ENCODE results near the gene STMN3.

Gene STMN3

DNA sequence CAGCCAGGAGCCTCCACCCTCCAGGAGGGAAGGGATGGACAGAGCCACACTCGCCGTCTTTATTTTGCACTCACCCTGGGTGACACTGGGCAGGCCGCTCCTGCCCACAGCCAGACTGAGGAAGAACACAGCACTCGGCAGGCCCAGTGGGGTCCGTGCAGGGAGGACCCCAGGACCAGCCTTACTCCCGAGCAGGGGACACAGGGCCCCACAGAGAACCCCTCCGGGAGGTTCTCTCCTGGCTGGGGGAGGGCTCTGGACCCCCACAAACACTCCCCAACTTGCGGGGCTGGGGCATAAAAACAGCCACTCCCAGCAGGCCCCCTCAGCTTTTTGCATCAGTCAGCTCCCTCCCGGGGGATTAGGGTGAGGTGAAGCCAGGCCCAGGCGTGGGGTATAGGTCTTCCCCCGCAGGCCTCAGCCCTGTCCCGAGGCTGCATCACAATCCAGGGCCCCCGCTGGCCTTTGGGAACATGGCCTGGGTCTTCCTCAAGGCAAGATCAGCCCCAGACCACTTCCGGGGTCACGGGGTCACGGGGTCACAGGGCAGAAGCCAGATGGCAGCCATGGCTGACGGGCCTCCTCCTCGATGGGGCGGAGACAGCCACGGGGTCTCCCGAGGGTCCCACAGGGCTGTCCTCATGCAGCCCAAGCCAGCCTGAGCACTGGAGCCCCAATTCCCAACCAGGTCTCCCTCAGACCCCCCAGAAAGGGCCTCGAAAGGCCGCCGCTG, 46.4 kb upstream of the STMN3 start:
- TF ChIP-seq, protein P1, sequence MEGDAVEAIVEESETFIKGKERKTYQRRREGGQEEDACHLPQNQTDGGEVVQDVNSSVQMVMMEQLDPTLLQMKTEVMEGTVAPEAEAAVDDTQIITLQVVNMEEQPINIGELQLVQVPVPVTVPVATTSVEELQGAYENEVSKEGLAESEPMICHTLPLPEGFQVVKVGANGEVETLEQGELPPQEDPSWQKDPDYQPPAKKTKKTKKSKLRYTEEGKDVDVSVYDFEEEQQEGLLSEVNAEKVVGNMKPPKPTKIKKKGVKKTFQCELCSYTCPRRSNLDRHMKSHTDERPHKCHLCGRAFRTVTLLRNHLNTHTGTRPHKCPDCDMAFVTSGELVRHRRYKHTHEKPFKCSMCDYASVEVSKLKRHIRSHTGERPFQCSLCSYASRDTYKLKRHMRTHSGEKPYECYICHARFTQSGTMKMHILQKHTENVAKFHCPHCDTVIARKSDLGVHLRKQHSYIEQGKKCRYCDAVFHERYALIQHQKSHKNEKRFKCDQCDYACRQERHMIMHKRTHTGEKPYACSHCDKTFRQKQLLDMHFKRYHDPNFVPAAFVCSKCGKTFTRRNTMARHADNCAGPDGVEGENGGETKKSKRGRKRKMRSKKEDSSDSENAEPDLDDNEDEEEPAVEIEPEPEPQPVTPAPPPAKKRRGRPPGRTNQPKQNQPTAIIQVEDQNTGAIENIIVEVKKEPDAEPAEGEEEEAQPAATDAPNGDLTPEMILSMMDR (IDR thresholded peaks at IDR 0.05; ENCODE audit: low read depth, low read length) = no peak
- Histone ChIP-seq H3K9me3 (ENCODE audit: severe bottlenecking) (no peaks in the 10 kb centered on the region), H3K27me3 (ENCODE audit: insufficient read depth, low read depth, severe bottlenecking) (no peaks in the 10 kb centered on the region), H3K36me3 (peaks cover 40% of the 10 kb centered on the region), H3K4me3 (ENCODE audit: low read depth, low read length) (no peak overlapping the region), H3K27ac (peak overlapping the region; percentile 26; the same call in 1 of the 2 replicates)
- DNase-seq = no peak

DNA sequence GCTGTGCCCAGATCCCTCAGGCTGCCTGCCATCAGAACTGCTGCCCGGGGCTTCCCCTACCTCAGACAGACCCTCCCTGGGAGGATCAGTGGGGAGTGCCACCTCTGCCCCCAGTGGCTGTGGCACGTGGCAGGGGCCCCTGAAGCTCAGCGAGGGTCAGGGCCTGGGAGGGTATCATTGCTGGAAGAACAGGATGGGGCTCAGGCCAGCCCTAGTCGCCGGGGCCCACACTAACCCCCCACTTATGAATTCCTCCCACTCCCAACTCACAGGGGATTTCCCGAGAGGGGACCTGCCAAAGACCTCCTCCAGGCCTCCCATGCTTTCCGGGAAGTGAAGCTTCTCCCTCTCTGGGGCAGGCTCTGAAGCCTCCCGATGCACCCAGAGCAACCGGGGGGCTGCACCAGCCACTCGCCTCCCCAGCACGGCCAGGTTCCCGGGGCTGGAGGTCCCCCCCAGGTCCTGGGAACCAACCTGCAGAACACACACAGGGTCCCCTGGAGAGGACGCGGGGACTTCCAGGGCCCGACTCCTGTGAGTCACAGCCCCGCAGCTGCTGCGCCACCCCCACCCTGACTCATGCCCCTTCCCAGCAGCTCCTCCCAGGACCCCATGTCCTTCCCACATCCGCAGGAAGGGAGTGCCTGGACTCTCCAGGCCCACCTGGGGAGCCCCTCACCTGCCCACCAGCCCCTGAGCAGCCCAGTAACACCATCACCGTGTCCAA, 45.7 kb upstream of the STMN3 start:
- Histone ChIP-seq H3K27ac (peak overlapping the region; percentile 26; the same call in 1 of the 2 replicates), H3K36me3 (peaks cover 40% of the 10 kb centered on the region), H3K27me3 (ENCODE audit: insufficient read depth, low read depth, severe bottlenecking) (no peaks in the 10 kb centered on the region), H3K9me3 (ENCODE audit: severe bottlenecking) (no peaks in the 10 kb centered on the region), H3K4me3 (ENCODE audit: low read depth, low read length) (no peak overlapping the region)
- TF ChIP-seq, protein P1 (IDR thresholded peaks at IDR 0.05; ENCODE audit: low read depth, low read length) = no peak
- no peak for DNase-seq

DNA sequence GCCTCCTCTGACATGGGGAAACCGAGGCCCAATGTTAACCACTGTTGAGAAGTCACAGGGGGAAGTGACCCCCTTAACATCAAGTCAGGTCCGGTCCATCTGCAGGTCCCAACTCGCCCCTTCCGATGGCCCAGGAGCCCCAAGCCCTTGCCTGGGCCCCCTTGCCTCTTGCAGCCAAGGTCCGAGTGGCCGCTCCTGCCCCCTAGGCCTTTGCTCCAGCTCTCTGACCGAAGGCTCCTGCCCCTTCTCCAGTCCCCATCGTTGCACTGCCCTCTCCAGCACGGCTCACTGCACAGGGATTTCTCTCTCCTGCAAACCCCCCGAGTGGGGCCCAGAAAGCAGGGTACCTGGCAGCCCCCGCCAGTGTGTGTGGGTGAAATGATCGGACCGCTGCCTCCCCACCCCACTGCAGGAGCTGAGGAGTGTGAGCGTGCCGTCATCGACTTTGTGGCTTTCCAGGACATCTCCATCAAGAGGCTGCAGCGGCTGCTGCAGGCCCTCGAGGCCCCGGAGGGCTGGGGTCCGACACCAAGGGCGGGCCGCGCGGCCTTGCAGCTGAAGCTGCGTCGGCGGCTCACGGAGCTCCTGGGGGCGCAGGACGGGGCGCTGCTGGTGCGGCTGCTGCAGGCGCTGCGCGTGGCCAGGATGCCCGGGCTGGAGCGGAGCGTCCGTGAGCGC, 44.8 kb upstream of the STMN3 start:
- peaks cover 38% of the 10 kb centered on the region for H3K36me3 ChIP-seq
- TF ChIP-seq, protein P1 (IDR thresholded peaks at IDR 0.05; ENCODE audit: low read depth, low read length) = no peak
- no peaks in the 10 kb centered on the region for H3K27me3 ChIP-seq (ENCODE audit: insufficient read depth, low read depth, severe bottlenecking)
- no peaks in the 10 kb centered on the region for H3K9me3 ChIP-seq (ENCODE audit: severe bottlenecking)
- no peak overlapping the region for H3K27ac ChIP-seq
- H3K4me3 ChIP-seq (ENCODE audit: low read depth, low read length) = no peak overlapping the region
- no peak for DNase-seq

DNA sequence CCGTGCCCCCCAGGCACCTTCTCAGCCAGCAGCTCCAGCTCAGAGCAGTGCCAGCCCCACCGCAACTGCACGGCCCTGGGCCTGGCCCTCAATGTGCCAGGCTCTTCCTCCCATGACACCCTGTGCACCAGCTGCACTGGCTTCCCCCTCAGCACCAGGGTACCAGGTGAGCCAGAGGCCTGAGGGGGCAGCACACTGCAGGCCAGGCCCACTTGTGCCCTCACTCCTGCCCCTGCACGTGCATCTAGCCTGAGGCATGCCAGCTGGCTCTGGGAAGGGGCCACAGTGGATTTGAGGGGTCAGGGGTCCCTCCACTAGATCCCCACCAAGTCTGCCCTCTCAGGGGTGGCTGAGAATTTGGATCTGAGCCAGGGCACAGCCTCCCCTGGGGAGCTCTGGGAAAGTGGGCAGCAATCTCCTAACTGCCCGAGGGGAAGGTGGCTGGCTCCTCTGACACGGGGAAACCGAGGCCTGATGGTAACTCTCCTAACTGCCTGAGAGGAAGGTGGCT, 44.2 kb upstream of the STMN3 start:
- Histone ChIP-seq H3K4me3 (ENCODE audit: low read depth, low read length) (no peak overlapping the region), H3K36me3 (peaks cover 40% of the 10 kb centered on the region), H3K9me3 (ENCODE audit: severe bottlenecking) (no peaks in the 10 kb centered on the region), H3K27me3 (ENCODE audit: insufficient read depth, low read depth, severe bottlenecking) (no peaks in the 10 kb centered on the region), H3K27ac (no peak overlapping the region)
- TF ChIP-seq, protein P1 (IDR thresholded peaks at IDR 0.05; ENCODE audit: low read depth, low read length) = no peak
- no peak for DNase-seq

DNA sequence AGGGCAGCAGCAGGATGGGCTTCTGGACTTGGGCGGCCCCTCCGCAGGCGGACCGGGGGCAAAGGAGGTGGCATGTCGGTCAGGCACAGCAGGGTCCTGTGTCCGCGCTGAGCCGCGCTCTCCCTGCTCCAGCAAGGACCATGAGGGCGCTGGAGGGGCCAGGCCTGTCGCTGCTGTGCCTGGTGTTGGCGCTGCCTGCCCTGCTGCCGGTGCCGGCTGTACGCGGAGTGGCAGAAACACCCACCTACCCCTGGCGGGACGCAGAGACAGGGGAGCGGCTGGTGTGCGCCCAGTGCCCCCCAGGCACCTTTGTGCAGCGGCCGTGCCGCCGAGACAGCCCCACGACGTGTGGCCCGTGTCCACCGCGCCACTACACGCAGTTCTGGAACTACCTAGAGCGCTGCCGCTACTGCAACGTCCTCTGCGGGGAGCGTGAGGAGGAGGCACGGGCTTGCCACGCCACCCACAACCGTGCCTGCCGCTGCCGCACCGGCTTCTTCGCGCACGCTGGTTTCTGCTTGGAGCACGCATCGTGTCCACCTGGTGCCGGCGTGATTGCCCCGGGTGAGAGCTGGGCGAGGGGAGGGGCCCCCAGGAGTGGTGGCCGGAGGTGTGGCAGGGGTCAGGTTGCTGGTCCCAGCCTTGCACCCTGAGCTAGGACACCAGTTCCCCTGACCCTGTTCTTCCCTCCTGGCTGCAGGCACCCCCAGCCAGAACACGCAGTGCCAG, 43.6 kb upstream of the STMN3 start, which contains the start of gene TNFRSF6B:
Gene TNFRSF6B, plus strand, starts transcription at position 25 of the 729 bp plus-strand sequence. Its CDS starts 116 bp downstream, at position 141.
- H3K27me3 ChIP-seq (ENCODE audit: insufficient read depth, low read depth, severe bottlenecking) = no peaks in the 10 kb centered on the region
- H3K4me3 ChIP-seq (ENCODE audit: low read depth, low read length) = no peak within 1 kb of the TSS
- no peak for DNase-seq
- H3K9me3 ChIP-seq (ENCODE audit: severe bottlenecking) = no peaks in the 10 kb centered on the region
- TF ChIP-seq, protein P1 (IDR thresholded peaks at IDR 0.05; ENCODE audit: low read depth, low read length) = no peak
- peaks cover 40% of the 10 kb centered on the region for H3K36me3 ChIP-seq
- H3K27ac ChIP-seq = no peak within 1 kb of the TSS
